Psoas muscle (tissue), 8 donors: Measurements from ENCODE around the gene CDKAL1. TPM values are rescaled to one million over a fixed set of nuclear protein-coding genes. Genes with fewer than 3 reads are reported as not detected.

ENCODE experiments used
- ATAC-seq, 4 donors: fragments of 200-7000 bp; cut with Tn5 transposase; one replicate each; pipeline ENCODE4 v1.9.1; 2020; ENCODE audit warnings: moderate library complexity in 3 of 4, mild to moderate bottlenecking in 2 of 4
- DNase-seq, 2 donors: peaks; one replicate each; pipeline ENCODE4 v3.0.0-alpha.2; 2020
- H3K27ac ChIP-seq: fragments of 200-600 bp; one replicate; pipeline ENCODE4 v1.8.0; 2022
- H3K27me3 ChIP-seq, 3 donors: fragments of 200-600 bp in 1 of 3; one replicate each; pipeline versions ENCODE4 v1.6.1 to v1.8.0; 2013 to 2022; ENCODE audit warnings: low read length in 2 of 3, mild to moderate bottlenecking in 2 of 3, moderate library complexity in 1 of 3; ENCODE audit not compliant: insufficient read depth in 3 of 3
- H3K36me3 ChIP-seq, 2 donors: fragments of 200-600 bp in 1 of 2; one replicate each; pipeline versions ENCODE4 v1.6.1 to v1.8.0; 2013 to 2022; ENCODE audit warnings: low read depth in 1 of 2, mild to moderate bottlenecking in 1 of 2, moderate library complexity in 1 of 2; ENCODE audit not compliant: insufficient read depth in 1 of 2
- H3K4me1 ChIP-seq: fragments of 200-600 bp; one replicate; pipeline ENCODE4 v1.8.0; 2022
- H3K4me3 ChIP-seq: fragments of 200-600 bp; one replicate; pipeline ENCODE4 v1.8.0; 2022; ENCODE audit warnings: mild to moderate bottlenecking
- H3K9me3 ChIP-seq: fragments of 200-600 bp; one replicate; pipeline ENCODE4 v1.8.0; 2022
- WGBS, 3 donors: extraction: QIAGEN DNeasy Blood & Tissue Kit; methylation state at CpG; one replicate each; pipeline versions ENCODE4 v1.1.6 to v1.1.7; 2013; 5-methylcytosine and 5-hydroxymethylcytosine counted together
- intact Hi-C, 2 donors: fragments of 100-400 bp; cut with DNase I; formaldehyde crosslinking; loops; one replicate each; pipeline versions ENCODE4 v1.11.0 to v1.14.2; 2022
- polyA plus RNA-seq, 3 donors: library from polyadenylated mRNA; stranded (reverse); fragments of 200-250 nt; gene quantifications; one replicate each; pipeline ENCODE4 v1.2.3, GENCODE V29; 2013
- total RNA-seq, 4 donors: library from RNA; stranded (reverse); fragmentation: NEBNext Ultra II Directional in 2 of 4; extraction: Animal tissue kit (Norgen Biotek cat#: 25700) in 2 of 4; gene quantifications; one replicate each; pipeline versions ENCODE4 v1.2.1 to v1.2.4, GENCODE V29; 2021 to 2023
- TF ChIP-seq, protein P1 (sequence below): fragments of 200-600 bp; IDR thresholded peaks from one replicate; pipeline ENCODE4 v1.8.0; 2022; ENCODE audit warnings: antibody characterized with exemption
- donor health status: healthy with polysubstance abuse.
- donor health status: DM: no; HTN: no; CAD: no; lungs with moderate emphysema.
- donor health status: Bipolar disorder and iron deficiency.
- donor health status: healthy.
- donor health status: DM: yes; HTN: yes; CAD: no.
- donor health status: DM: no; HTN: no; CAD: no.
- donor health status: DM: no; HTN: no; CAD: no.
- donor health status: DM: yes; HTN: yes; CAD: no.

Gene CDKAL1
- total and polyA plus RNA-seq, 7 donors = 4.5 to 16.1 (median 12.9) TPM

DNA sequence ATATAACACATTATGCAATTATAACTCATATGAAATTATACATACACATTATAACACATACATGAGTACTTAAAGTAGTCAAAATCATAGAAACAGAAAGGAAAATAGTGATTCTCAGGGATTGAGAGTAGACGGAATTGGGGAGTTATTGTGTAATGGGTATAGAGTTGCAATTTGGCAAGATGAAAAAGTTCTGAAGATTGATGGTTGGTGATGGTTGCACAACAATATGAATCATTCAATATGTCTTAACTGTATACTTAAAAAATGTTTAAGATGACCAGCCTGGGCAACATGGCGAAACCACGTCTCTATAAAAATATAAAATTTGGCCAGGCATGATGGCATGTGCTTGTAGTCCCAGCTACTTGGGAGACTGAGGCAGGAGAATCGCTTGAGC lies 372.7 kb downstream of the CDKAL1 start:
- Histone ChIP-seq H3K9me3 (no peaks in the 10 kb centered on the region), H3K27ac (no peak overlapping the region), H3K27me3 (no peaks in the 10 kb centered on the region), H3K36me3 (no peaks in the 10 kb centered on the region), H3K4me1 (no peaks in the 10 kb centered on the region), H3K4me3 (no peak overlapping the region)
- no peak for DNase-seq
- peak in 2 of 4 donors; percentile 27 to 56 for ATAC-seq
- TF ChIP-seq, protein P1, sequence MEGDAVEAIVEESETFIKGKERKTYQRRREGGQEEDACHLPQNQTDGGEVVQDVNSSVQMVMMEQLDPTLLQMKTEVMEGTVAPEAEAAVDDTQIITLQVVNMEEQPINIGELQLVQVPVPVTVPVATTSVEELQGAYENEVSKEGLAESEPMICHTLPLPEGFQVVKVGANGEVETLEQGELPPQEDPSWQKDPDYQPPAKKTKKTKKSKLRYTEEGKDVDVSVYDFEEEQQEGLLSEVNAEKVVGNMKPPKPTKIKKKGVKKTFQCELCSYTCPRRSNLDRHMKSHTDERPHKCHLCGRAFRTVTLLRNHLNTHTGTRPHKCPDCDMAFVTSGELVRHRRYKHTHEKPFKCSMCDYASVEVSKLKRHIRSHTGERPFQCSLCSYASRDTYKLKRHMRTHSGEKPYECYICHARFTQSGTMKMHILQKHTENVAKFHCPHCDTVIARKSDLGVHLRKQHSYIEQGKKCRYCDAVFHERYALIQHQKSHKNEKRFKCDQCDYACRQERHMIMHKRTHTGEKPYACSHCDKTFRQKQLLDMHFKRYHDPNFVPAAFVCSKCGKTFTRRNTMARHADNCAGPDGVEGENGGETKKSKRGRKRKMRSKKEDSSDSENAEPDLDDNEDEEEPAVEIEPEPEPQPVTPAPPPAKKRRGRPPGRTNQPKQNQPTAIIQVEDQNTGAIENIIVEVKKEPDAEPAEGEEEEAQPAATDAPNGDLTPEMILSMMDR = no peak
- intact Hi-C loops = no loop called here
- 69 to 81% (median 71%) methylated on average over 4 of the region's 4 CpGs for WGBS, 3 donors

- Histone ChIP-seq H3K27me3 (no peaks in the 10 kb centered on the region), H3K4me3 (no peak overlapping the region), H3K27ac (no peak overlapping the region), H3K4me1 (no peaks in the 10 kb centered on the region), H3K9me3 (no peaks in the 10 kb centered on the region), H3K36me3 (no peaks in the 10 kb centered on the region)
- DNase-seq (peak in 1 of 2 donors; percentile 12), ATAC-seq (peak in 1 of 4 donors; percentile 23)
- WGBS, 3 donors = 69 to 77% (median 72%) methylated on average over 7 of the region's 7 CpGs
- TF ChIP-seq, protein P1 = no peak
- intact Hi-C loops = no loop called here
Observed at GRCh38 chr6:20907486-20908071, 373.3 kb downstream of the CDKAL1 start.

DNA sequence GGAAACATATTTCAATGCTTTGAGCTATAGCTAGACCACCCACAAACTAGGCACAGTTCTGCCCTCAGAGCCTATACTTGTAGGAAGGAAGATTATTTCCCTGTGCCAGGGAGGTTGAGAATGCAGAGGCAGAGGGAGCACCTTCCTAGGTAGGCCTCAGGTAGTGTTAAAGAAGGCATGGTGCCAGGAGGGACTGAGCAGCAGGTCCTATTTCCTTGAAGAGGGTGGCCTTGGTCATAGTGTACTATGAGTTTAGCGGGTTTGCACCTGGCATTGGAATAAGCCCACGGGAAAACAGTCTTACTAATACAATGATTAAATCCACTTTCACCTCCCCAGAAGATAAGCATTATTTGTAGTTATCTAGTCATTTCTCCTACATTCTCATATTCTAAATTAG lies 375.4 kb downstream of the CDKAL1 start:
- no peak for ATAC-seq
- TF ChIP-seq, protein P1 = no peak
- 88 to 98% (median 90%) methylated on average over 2 of the region's 2 CpGs for WGBS, 3 donors
- DNase-seq = no peak
- H3K36me3 ChIP-seq = no peaks in the 10 kb centered on the region
- no peak overlapping the region for H3K4me3 ChIP-seq
- no peaks in the 10 kb centered on the region for H3K4me1 ChIP-seq
- intact Hi-C loops = no loop called here
- no peaks in the 10 kb centered on the region for H3K27me3 ChIP-seq
- H3K9me3 ChIP-seq = peaks cover 2% of the 10 kb centered on the region
- no peak overlapping the region for H3K27ac ChIP-seq

- TF ChIP-seq, protein P1 = no peak
- Histone ChIP-seq H3K9me3 (peaks cover 4% of the 10 kb centered on the region), H3K4me1 (no peaks in the 10 kb centered on the region), H3K27me3 (no peaks in the 10 kb centered on the region), H3K4me3 (no peak overlapping the region), H3K27ac (no peak overlapping the region), H3K36me3 (no peaks in the 10 kb centered on the region)
- WGBS, 3 donors = 35 to 55% (median 42%) methylated on average over 1 of the region's 1 CpG
- intact Hi-C loops = no loop called here
- no peak for ATAC-seq
- no peak for DNase-seq
Observed at GRCh38 chr6:20911712-20912111, 377.5 kb downstream of the CDKAL1 start.

- ATAC-seq (no peak), DNase-seq (no peak)
- Histone ChIP-seq H3K4me3 (no peak overlapping the region), H3K27ac (no peak overlapping the region), H3K9me3 (peaks cover 4% of the 10 kb centered on the region), H3K4me1 (no peaks in the 10 kb centered on the region), H3K27me3 (no peaks in the 10 kb centered on the region), H3K36me3 (no peaks in the 10 kb centered on the region)
- intact Hi-C loops = no loop called here
- 95 to 100% (median 100%) methylated on average over 1 of the region's 1 CpG for WGBS, 3 donors
- TF ChIP-seq, protein P1 = no peak
Observed at GRCh38 chr6:20915156-20915555, 380.9 kb downstream of the CDKAL1 start.
